ENCODE results near the gene BRINP2.

The BRINP2 gene

GRCh38 chr1:177273141-177273540 is 102.4 kb downstream of the BRINP2 start:
- ATAC-seq, result no peak

- ATAC-seq, result no peak
Observed at GRCh38 chr1:177274687-177275211, 104.0 kb downstream of the BRINP2 start.

GRCh38 chr1:177275736-177276135 is 105.0 kb downstream of the BRINP2 start:
- ATAC-seq, result no peak

- no peak for ATAC-seq
Observed at GRCh38 chr1:177278626-177279390, 108.0 kb downstream of the BRINP2 start.

- no peak for ATAC-seq
Observed at GRCh38 chr1:177281901-177282300, 111.1 kb downstream of the BRINP2 start.

- no peak for ATAC-seq
Observed at GRCh38 chr1:177282976-177283375, 112.2 kb downstream of the BRINP2 start.

- no peak for ATAC-seq
Observed at GRCh38 chr1:177283380-177283779, 112.6 kb downstream of the BRINP2 start.

GRCh38 chr1:177286396-177286795 is 115.6 kb downstream of the BRINP2 start:
- no peak for ATAC-seq

GRCh38 chr1:177287270-177287669 is 116.5 kb downstream of the BRINP2 start:
- ATAC-seq, result no peak

GRCh38 chr1:177287994-177288393 is 117.2 kb downstream of the BRINP2 start:
- ATAC-seq, result no peak

- ATAC-seq, result no peak
Observed at GRCh38 chr1:177289532-177289931, 118.8 kb downstream of the BRINP2 start.

- no peak for ATAC-seq
Observed at GRCh38 chr1:177300431-177300830, 129.7 kb downstream of the BRINP2 start.

GRCh38 chr1:177301425-177302124 is 130.8 kb downstream of the BRINP2 start:
- no peak for ATAC-seq

GRCh38 chr1:177302357-177303044 is 131.7 kb downstream of the BRINP2 start:
- no peak for ATAC-seq

- ATAC-seq, result no peak
Observed at GRCh38 chr1:177305040-177306018, 134.6 kb downstream of the BRINP2 start.

GRCh38 chr1:177306019-177306415 is 135.3 kb downstream of the BRINP2 start:
- ATAC-seq, result no peak

- no peak for ATAC-seq
Observed at GRCh38 chr1:177306981-177307380, 136.2 kb downstream of the BRINP2 start.

- no peak for ATAC-seq
Observed at GRCh38 chr1:177307771-177308170, 137.0 kb downstream of the BRINP2 start.

- ATAC-seq, result no peak
Observed at GRCh38 chr1:177309880-177310279, 139.1 kb downstream of the BRINP2 start.

GRCh38 chr1:177310326-177310725 is 139.6 kb downstream of the BRINP2 start:
- ATAC-seq, result no peak

- no peak for ATAC-seq
Observed at GRCh38 chr1:177311111-177311510, 140.4 kb downstream of the BRINP2 start.

GRCh38 chr1:177311586-177311985 is 140.8 kb downstream of the BRINP2 start:
- no peak for ATAC-seq

Data from activated CD4-positive, CD25-positive, alpha-beta regulatory T cell treated with anti-CD3 and anti-CD28 coated beads, Interleukin-2, amount 50 U/mL, for 24 hours (primary cell).